Loucy (cell line): ENCODE measurements around the gene CELA3B.
"Not testable (repeated sequence)": the region's sequence is repeated elsewhere in the genome, so short reads cannot be mapped to it uniquely, and the experiment has no call there.

ENCODE experiments used
- H2AFZ ChIP-seq: fragments of 200-600 bp; sonication (generic); 2 replicates; pipeline ENCODE4 v1.6.0; 2016; ENCODE audit warnings: antibody characterized with exemption, mild to moderate bottlenecking, low read length, moderate library complexity
- H3F3A ChIP-seq: fragments of 200-600 bp; 2 replicates; pipeline ENCODE4 v1.6.0; 2016; ENCODE audit warnings: antibody characterized with exemption, low read depth, mild to moderate bottlenecking
- H3K27me3 ChIP-seq: fragments of 200-600 bp; sonication (generic); 2 replicates; pipeline ENCODE4 v1.6.1; 2014; ENCODE audit warnings: low read length, mild to moderate bottlenecking; ENCODE audit not compliant: insufficient read depth, poor library complexity, severe bottlenecking
- H3K36me3 ChIP-seq: fragments of 200-600 bp; sonication (generic); 2 replicates; pipeline ENCODE4 v1.6.1; 2016; ENCODE audit warnings: low read length; ENCODE audit not compliant: insufficient read depth
- H3K4me1 ChIP-seq: fragments of 200-600 bp; sonication (generic); 2 replicates; pipeline ENCODE4 v1.5.1; 2014; ENCODE audit warnings: low read length, mild to moderate bottlenecking; ENCODE audit not compliant: insufficient read depth, poor library complexity, severe bottlenecking
- H3K4me2 ChIP-seq: fragments of 200-600 bp; sonication (generic); 2 replicates; pipeline ENCODE4 v1.6.0; 2014; ENCODE audit warnings: antibody characterized with exemption, low read length, low read depth, mild to moderate bottlenecking; ENCODE audit not compliant: poor library complexity, severe bottlenecking
- H3K4me3 ChIP-seq: fragments of 200-600 bp; sonication (generic); 2 replicates; pipeline ENCODE4 v1.5.1; 2014; ENCODE audit warnings: low read length, mild to moderate bottlenecking, mixed read lengths; ENCODE audit not compliant: poor library complexity, severe bottlenecking
- H3K79me2 ChIP-seq: fragments of 200-600 bp; sonication (generic); 2 replicates; pipeline ENCODE4 v1.6.1; 2014; ENCODE audit warnings: low read length; ENCODE audit not compliant: insufficient read depth
- H3K9ac ChIP-seq: fragments of 200-600 bp; sonication (generic); 2 replicates; pipeline ENCODE4 v1.6.0; 2014; ENCODE audit warnings: mild to moderate bottlenecking, low read depth, low read length, moderate library complexity; ENCODE audit not compliant: poor library complexity, severe bottlenecking
- H3K9me2 ChIP-seq: fragments of 200-600 bp; sonication (generic); replicated peaks from 2 replicates; pipeline ENCODE4 v1.6.1; 2016; ENCODE audit warnings: low read depth, low read length, mixed read lengths
- H3K9me3 ChIP-seq: fragments of 200-600 bp; sonication (generic); 2 replicates; pipeline ENCODE4 v1.6.1; 2014; ENCODE audit warnings: mild to moderate bottlenecking, antibody characterized with exemption, low read length, low read depth; ENCODE audit not compliant: insufficient read depth
- H4K20me1 ChIP-seq: fragments of 200-600 bp; sonication (generic); 2 replicates; pipeline ENCODE4 v1.6.0; 2014; ENCODE audit warnings: antibody characterized with exemption, low read length, mild to moderate bottlenecking; ENCODE audit not compliant: insufficient read depth, poor library complexity, severe bottlenecking
- TF ChIP-seq, protein P1 (sequence below): fragments of 200-600 bp; sonication (generic); conservative IDR thresholded peaks from 2 replicates; pipeline ENCODE4 v1.5.1; 2014; ENCODE audit warnings: mild to moderate bottlenecking, antibody characterized with exemption, low read length

Gene CELA3B

DNA sequence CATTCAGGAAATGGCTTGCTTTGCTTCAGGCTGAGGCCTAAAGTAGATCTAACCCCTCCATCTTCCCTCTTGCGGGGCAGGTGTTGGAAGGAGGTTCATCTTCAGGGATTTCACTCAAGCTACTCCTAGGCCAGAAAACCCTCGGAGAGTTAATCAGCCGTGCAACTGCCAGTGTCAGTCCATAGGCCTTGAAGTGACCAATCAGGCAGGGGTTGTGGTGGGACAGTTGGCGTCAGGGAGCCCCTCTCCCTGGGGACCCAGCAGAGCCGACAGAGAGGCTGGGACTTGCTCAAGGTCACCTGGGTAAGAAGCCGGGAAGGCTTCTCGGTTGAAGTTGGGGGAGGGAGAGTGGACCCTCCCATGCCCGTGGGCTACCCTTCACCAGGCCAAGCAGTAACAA is 2.9 kb upstream of the CELA3B start:
- not testable (repeated sequence) for H3K36me3 ChIP-seq, H3K4me3 ChIP-seq, H3F3A ChIP-seq, H3K4me2 ChIP-seq, H3K9me2 ChIP-seq, H3K27me3 ChIP-seq, H4K20me1 ChIP-seq, H3K9ac ChIP-seq, H2AFZ ChIP-seq, H3K79me2 ChIP-seq, H3K9me3 ChIP-seq, H3K4me1 ChIP-seq

DNA sequence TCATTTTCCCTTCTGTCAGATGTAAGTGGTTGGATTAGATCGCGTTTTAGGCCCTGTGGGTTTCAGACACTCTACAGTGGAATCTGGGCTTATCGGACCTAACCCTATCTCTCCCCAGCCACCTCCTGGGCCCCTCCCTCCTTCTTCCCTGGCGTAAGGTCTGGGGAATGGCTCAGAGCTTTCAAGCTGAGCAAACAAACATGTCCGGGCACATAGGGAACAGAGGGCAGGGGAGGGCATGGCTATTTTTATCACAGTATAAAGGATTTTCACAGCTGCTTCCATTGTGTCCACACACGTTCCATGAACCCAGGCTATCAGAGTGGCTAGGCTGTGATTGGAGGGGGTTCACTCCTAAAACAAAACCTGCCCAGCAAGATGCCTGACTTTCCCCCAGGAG is 2.1 kb upstream of the CELA3B start:
- H3K36me3 ChIP-seq, H3K4me2 ChIP-seq, H3K4me1 ChIP-seq, H3K4me3 ChIP-seq, H3K9ac ChIP-seq, H4K20me1 ChIP-seq, H3K27me3 ChIP-seq, H3K9me2 ChIP-seq, H3K9me3 ChIP-seq, H3F3A ChIP-seq, H3K79me2 ChIP-seq, H2AFZ ChIP-seq: not testable (repeated sequence)

DNA sequence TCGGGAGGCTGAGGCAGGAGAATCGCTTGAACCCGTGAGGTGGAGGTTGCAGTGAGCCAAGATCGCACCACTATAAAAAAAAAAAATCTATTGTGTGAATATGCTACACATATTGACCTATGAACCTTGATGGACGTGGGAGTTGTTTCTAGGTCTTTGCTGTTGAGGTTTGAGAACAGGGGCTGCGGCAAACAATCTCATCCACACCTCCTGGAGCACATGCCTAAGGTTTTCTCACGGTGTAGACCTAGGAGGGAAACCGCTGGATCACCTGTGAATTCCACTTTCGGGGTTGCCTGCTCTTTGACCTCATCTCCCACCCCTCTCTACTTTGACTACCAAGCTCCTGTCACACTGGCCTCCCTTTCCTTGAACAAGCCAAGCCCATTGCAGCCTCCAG is 1.5 kb upstream of the CELA3B start:
- not testable (repeated sequence) for H3K4me3 ChIP-seq, H3K9me2 ChIP-seq, H3K4me2 ChIP-seq, H3F3A ChIP-seq, H3K9ac ChIP-seq, H3K4me1 ChIP-seq, H3K36me3 ChIP-seq, H2AFZ ChIP-seq, H3K27me3 ChIP-seq, H3K9me3 ChIP-seq, H3K79me2 ChIP-seq, H4K20me1 ChIP-seq

DNA sequence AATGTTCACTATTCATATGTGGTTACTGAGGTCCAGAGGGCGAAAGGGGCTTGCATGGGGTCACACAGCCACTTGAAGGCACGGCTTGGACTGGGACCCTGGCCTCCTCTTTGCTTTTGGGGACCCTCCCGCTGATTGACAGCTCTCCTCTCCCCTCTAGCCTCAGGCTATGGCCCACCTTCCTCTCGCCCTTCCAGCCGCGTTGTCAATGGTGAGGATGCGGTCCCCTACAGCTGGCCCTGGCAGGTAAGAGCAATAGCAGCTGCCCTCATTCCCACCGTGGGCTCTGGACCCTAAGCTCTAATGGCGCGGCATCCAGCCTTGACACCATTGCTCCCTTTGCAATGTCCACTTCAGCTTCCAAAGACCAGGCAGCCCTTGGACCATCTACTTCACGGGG is 1.4 kb downstream of the CELA3B start:
- H4K20me1 ChIP-seq, H3K27me3 ChIP-seq, H3K36me3 ChIP-seq, H3K4me2 ChIP-seq, H3K4me3 ChIP-seq, H2AFZ ChIP-seq, H3K9me3 ChIP-seq, H3K9me2 ChIP-seq, H3K9ac ChIP-seq, H3K79me2 ChIP-seq, H3F3A ChIP-seq, H3K4me1 ChIP-seq: not testable (repeated sequence)

DNA sequence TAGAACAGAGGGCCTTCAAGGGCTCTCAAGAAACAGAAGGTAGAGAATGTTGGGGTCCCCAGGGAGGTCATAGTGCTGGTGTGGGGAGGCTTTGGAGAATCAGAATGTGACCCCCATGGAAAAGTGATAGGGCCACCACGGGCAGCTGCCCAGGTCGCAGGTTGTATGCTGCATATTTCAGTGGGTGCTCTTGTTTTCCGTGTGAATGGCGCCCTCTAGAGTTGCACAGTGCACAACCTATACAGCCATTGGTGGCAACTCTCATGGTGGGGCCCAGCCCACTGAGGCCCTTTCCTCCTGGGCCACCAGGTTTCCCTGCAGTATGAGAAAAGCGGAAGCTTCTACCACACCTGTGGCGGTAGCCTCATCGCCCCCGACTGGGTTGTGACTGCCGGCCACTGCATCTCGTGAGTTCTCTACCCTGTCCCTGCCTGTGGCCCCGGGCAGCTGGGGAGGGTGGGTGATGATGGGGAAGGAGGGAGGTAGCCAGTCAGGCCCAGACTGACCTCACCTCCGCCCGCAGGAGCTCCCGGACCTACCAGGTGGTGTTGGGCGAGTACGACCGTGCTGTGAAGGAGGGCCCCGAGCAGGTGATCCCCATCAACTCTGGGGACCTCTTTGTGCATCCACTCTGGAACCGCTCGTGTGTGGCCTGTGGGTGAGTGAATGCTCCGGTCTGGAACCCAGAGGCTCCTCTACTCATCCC is 3.8 kb downstream of the CELA3B start:
- H3K79me2 ChIP-seq, H2AFZ ChIP-seq, H3K9me3 ChIP-seq, H3F3A ChIP-seq, H3K27me3 ChIP-seq, H3K36me3 ChIP-seq, H3K9ac ChIP-seq, H3K4me3 ChIP-seq, H3K9me2 ChIP-seq, H4K20me1 ChIP-seq, H3K4me2 ChIP-seq, H3K4me1 ChIP-seq: not testable (repeated sequence)
- TF ChIP-seq, protein P1, sequence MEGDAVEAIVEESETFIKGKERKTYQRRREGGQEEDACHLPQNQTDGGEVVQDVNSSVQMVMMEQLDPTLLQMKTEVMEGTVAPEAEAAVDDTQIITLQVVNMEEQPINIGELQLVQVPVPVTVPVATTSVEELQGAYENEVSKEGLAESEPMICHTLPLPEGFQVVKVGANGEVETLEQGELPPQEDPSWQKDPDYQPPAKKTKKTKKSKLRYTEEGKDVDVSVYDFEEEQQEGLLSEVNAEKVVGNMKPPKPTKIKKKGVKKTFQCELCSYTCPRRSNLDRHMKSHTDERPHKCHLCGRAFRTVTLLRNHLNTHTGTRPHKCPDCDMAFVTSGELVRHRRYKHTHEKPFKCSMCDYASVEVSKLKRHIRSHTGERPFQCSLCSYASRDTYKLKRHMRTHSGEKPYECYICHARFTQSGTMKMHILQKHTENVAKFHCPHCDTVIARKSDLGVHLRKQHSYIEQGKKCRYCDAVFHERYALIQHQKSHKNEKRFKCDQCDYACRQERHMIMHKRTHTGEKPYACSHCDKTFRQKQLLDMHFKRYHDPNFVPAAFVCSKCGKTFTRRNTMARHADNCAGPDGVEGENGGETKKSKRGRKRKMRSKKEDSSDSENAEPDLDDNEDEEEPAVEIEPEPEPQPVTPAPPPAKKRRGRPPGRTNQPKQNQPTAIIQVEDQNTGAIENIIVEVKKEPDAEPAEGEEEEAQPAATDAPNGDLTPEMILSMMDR, result peak; percentile 17; the same call in 1 of the 2 replicates

DNA sequence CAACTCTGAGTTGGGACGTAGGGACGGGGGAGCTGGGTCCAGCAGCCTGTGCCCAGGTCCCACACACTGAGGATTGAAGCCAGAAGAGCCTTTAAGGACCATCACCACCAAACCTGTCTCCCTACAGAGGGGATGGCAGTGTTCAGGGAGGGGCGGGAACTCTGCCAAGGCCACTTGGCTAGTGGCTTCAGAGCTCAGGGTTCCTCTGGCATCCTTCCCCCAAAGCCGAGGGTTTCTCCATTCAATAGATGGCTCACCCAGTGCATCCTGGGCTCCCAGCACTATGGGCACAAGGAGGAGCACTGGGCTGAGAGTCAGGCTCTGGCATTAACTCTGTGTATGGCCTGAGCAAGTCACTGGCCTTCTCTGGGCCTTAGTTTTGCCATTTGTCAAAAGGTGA is 4.4 kb downstream of the CELA3B start:
- not testable (repeated sequence) for H3K9me2 ChIP-seq, H3K4me2 ChIP-seq, H4K20me1 ChIP-seq, H3F3A ChIP-seq, H3K4me1 ChIP-seq, H3K9ac ChIP-seq, H3K4me3 ChIP-seq, H2AFZ ChIP-seq, H3K36me3 ChIP-seq, H3K9me3 ChIP-seq, H3K27me3 ChIP-seq, H3K79me2 ChIP-seq

DNA sequence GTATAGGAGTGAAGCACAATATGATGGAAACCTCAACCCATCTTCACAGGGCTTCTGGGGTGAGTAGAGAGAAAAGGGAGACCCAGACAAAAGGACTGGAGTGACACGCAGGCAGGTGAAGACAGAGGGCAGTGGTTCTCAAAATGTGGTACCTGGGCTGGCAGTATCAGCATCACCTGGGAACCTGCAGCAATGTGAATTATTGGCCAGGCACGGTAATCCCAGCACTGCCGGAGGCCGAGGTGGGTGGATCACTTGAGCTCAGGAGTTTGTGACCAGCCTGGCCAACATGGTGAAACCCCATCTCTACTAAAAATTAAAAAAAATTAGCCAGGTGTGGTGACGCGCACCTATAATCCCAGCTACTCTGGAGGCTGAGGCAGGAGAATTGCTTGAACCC is 5.3 kb downstream of the CELA3B start:
- H2AFZ ChIP-seq, H3K9ac ChIP-seq, H3K79me2 ChIP-seq, H3K4me2 ChIP-seq, H3K9me2 ChIP-seq, H3K27me3 ChIP-seq, H3F3A ChIP-seq, H3K9me3 ChIP-seq, H3K4me1 ChIP-seq, H3K36me3 ChIP-seq, H4K20me1 ChIP-seq, H3K4me3 ChIP-seq: not testable (repeated sequence)
